ENCODE data around the gene KIN.
"Not testable (repeated sequence)": the region's sequence is repeated elsewhere in the genome, so short reads cannot be mapped to it uniquely, and the experiment has no call there.

KIN gene

GRCh38 chr10:7787857-7788638, at the start of gene KIN, which contains the start of gene ATP5F1C:
TSS of gene KIN (minus strand) at chr10:7787993. CDS start at chr10:7787933, 60 bp downstream.
TSS of gene ATP5F1C (plus strand) at chr10:7788177. CDS start at chr10:7788208, 31 bp downstream.
- DNase-seq (ENCODE audit: low read depth in 3 of 3, low spot score in 1 of 3) = peak; percentile 91 to 95 (median 94)

GRCh38 chr10:7836571-7836970, 48.8 kb upstream of the KIN start:
- DNase-seq (ENCODE audit: low read depth in 3 of 3, low spot score in 1 of 3) = no peak

- no peak for DNase-seq (ENCODE audit: low read depth in 3 of 3, low spot score in 1 of 3)
These were observed 46.5 kb upstream of the KIN start for GRCh38 chr10:7834262-7834661.

GRCh38 chr10:7833210-7833609, 45.4 kb upstream of the KIN start:
- DNase-seq (ENCODE audit: low read depth in 3 of 3, low spot score in 1 of 3) = no peak

DNA sequence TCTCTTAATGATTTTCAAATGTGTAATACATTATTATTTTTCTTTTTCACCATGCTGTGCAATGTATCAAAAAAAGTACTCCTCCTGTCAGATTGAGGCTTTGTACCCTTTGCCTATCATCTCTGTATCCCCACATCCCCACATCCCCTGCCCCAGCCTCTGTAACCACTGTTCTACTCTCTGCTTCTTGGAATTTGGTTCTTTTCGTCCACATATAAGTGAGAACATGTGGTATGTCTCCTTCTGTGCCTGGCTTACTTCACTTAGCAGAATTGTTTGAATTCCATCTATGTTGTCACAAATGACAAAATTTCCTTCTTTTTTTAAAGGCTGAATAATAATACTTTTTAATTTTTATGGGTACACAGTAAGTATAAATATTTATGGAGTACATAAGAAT, 44.3 kb upstream of the KIN start:
- no peak for DNase-seq (ENCODE audit: low read depth in 3 of 3, low spot score in 1 of 3)

DNA sequence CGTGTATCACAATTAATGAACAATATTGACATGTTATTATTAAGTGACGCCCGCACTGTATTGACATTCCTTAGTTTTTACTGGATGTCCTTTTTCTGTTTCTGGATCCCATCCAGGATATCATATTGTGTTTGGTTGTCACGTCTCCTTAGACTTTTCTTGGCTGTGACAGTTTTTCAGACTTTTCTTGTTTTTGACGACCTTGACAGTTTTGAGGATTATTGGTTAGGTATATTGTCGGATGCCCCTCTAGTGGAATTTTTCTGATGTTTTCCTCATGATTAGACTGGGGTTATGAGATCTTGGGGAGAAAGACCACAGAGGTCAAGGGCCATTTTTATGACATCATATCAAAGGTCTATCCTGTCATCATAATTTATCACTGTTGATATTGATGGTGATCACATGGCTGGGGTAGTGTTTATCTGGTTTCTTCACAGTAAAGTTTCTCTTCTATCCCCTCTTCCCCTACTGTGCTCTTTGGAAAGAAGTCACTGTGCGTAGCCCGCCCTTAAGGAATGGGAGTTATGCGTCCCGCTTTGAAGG, 41.6 kb upstream of the KIN start:
- DNase-seq (ENCODE audit: low read depth in 3 of 3, low spot score in 1 of 3) = no peak

DNA sequence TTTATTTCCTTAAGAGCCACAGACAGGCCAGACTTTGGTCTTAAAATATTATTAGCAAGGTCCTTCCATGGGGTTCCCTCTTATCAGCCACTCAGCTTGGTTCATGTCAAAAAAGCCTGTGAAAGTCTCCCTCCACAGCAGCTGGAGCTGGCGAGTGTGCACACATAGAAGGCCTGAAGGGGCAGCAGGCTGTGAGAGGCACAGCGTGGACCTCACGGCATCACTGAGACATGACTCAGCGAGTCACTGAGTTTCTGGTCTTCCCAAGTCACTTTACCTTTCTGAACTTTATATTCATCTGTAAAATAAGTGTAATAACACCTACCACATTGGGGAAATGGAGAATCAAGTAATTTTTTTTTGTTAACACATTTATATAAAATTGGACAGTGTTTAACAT, 39.2 kb upstream of the KIN start:
- DNase-seq (ENCODE audit: low read depth in 3 of 3, low spot score in 1 of 3) = no peak

GRCh38 chr10:7824251-7824650, 36.5 kb upstream of the KIN start:
- no peak for DNase-seq (ENCODE audit: low read depth in 3 of 3, low spot score in 1 of 3)

- DNase-seq (ENCODE audit: low read depth in 3 of 3, low spot score in 1 of 3) = no peak
These were observed 31.3 kb upstream of the KIN start for GRCh38 chr10:7819121-7819460.

- DNase-seq (ENCODE audit: low read depth in 3 of 3, low spot score in 1 of 3) = peak; percentile 72 to 90 (median 82)
These were observed 30.7 kb upstream of the KIN start, which contains the start of gene TAF3 for GRCh38 chr10:7818295-7819120. TSS of gene TAF3 (plus strand) at chr10:7818505. CDS start at chr10:7818710, 205 bp downstream.

- no peak for DNase-seq (ENCODE audit: low read depth in 3 of 3, low spot score in 1 of 3)
These were observed 30.1 kb upstream of the KIN start for GRCh38 chr10:7817984-7818294.

DNA sequence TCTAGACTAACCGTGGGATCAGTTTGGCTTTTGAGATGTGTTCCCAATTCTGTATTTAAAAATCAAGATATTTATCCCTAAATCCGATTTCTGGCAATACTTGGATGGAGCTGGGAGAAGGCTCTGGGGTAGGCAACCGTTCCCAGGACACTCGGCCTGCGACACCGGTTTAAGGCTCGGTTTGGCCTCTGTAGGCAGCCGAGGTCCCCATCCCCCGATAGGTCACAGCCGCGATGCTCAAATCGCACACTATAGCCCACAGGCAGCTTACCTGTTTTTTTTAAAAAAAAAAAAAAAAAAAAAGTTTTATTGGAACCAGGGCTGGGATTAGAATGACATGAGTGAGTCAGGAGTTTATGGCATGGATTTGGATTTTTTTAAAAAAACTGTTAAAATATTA, 29.8 kb upstream of the KIN start:
- no peak for DNase-seq (ENCODE audit: low read depth in 3 of 3, low spot score in 1 of 3)

- no peak for DNase-seq (ENCODE audit: low read depth in 3 of 3, low spot score in 1 of 3)
These were observed 25.7 kb upstream of the KIN start for GRCh38 chr10:7813481-7813880.

GRCh38 chr10:7811743-7812142, 23.9 kb upstream of the KIN start:
- not testable (repeated sequence) for DNase-seq (ENCODE audit: low read depth in 3 of 3, low spot score in 1 of 3)

DNA sequence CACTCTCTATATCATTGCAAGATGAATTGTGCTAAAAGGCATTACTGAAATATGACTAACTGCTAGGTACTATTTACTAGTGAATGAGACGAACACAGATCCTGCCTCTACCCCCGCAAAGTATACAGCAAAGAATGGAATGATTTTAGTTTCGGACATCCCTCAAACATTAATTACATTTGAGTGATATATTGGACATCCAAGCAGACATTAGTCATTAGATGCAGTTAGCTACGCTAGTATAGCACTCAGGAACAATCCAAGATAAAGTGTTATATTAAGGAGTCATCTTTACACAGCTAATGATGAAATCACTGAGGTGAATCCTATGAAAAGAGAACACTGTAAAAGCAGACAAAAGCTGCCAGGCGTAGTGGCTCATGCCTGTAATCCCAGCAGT, 23.2 kb upstream of the KIN start:
- DNase-seq (ENCODE audit: low read depth in 3 of 3, low spot score in 1 of 3) = no peak

DNA sequence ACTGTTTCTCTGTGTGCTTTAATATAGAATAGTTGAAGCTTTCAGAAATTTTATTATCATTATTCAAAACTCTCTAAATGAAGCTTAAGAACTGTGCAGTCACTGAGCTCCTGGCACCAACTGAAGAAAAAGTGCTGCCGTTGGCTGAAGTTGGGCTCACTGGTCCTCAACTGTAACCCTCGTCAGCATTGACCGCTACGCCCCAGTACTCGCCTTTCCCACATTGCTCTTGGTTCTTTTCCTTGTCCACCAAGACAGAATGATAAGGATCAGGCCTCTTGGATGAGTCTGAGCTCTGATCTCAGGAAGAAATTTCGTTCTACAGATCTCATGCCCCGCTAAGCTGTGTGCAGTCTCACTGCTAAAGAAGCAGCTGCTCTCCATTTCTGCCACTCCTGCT, 22.6 kb upstream of the KIN start:
- DNase-seq (ENCODE audit: low read depth in 3 of 3, low spot score in 1 of 3) = no peak

- no peak for DNase-seq (ENCODE audit: low read depth in 3 of 3, low spot score in 1 of 3)
These were observed 21.0 kb upstream of the KIN start for GRCh38 chr10:7808686-7809267.

DNA sequence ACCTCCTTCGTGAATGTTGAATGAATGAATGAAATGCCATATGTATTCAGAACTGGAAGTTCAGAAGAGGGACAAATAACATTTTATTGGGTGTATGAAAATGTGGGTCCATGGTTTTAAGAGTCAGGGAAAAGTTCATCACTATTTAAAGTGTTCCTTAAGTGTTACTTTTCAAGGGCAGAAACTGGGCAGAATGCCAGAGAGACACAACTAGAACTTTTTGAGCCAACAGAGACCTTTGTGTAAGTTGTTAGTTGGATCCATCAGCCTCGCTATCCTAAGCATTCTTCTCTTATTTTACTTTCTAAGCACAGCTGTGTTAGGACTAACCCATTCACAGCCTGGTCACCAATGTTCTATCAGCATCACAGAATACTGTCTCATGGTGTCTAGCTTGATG, 16.9 kb upstream of the KIN start:
- DNase-seq (ENCODE audit: low read depth in 3 of 3, low spot score in 1 of 3) = no peak

DNA sequence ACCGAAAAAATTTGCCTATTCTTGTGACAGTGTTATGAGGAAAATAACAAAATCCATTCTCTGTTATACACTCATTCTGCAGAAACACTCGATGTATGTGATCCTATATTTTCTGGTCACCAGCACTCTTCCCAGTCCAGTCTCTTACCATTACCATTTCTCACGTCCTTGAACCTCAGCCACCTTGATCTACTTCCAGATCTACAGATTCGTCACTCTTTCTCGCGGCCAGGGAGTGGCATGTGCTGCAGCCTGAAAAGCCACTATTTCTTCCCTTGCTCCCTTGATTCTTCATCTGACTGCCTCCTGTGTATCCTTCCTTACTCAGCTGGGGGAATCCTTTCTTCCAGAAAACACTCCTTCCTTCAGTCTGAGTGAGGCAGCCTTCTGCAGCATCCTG, 16.4 kb upstream of the KIN start:
- DNase-seq (ENCODE audit: low read depth in 3 of 3, low spot score in 1 of 3) = no peak

- no peak for DNase-seq (ENCODE audit: low read depth in 3 of 3, low spot score in 1 of 3)
These were observed 14.8 kb upstream of the KIN start for GRCh38 chr10:7802606-7803005.

- DNase-seq (ENCODE audit: low read depth in 3 of 3, low spot score in 1 of 3) = no peak
These were observed 9.8 kb upstream of the KIN start for GRCh38 chr10:7797582-7797981.

DNA sequence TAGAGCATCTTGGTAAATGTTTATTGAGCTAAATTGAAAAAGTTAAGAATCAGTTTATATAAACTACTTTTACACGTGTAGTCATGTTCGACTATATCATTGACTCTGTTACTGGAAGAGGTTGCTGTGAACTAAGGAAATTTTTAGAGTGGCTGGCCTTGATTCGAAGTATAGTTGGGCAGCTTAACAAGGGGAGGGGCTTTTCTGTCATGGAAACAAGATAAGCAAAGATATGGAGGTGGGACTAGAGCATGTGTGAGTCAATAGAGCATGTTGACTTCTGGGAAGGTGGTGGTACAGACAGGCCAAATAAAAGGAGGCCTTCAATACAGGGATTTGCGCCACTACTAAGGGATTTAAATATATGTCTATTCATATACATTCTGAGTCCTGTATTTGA, 7.8 kb upstream of the KIN start:
- DNase-seq (ENCODE audit: low read depth in 3 of 3, low spot score in 1 of 3) = no peak

Data from stimulated activated CD4-positive, alpha-beta T cell treated with anti-CD3 and anti-CD28 coated beads, TNF-alpha, amount 100 ng/mL, for 1 hour (primary cell).